ENCODE results near the gene RINT1.
"Not testable (repeated sequence)": the region's sequence is repeated elsewhere in the genome, so short reads cannot be mapped to it uniquely, and the experiment has no call there.

The RINT1 gene

GRCh38 chr7:105596866-105597265 is 64.9 kb downstream of the RINT1 start:
- in situ Hi-C loops (cut with HindIII; ENCODE audit: low sequenced_read_pairs), result no loop called here

- in situ Hi-C loops (cut with HindIII; ENCODE audit: low sequenced_read_pairs), result not testable (repeated sequence)
These were observed 67.1 kb downstream of the RINT1 start for GRCh38 chr7:105599080-105599479.

- in situ Hi-C loops (cut with HindIII; ENCODE audit: low sequenced_read_pairs), result no loop called here
These were observed 67.5 kb downstream of the RINT1 start for GRCh38 chr7:105599551-105599950.

GRCh38 chr7:105600720-105601550 is 68.9 kb downstream of the RINT1 start:
- in situ Hi-C loops (cut with HindIII; ENCODE audit: low sequenced_read_pairs), result no loop called here

- in situ Hi-C loops (cut with HindIII; ENCODE audit: low sequenced_read_pairs), result no loop called here
These were observed 70.6 kb downstream of the RINT1 start for GRCh38 chr7:105602325-105603305.

GRCh38 chr7:105610165-105610930 is 78.3 kb downstream of the RINT1 start:
- in situ Hi-C loops (cut with HindIII; ENCODE audit: low sequenced_read_pairs), result no loop called here

GRCh38 chr7:105611856-105612775 is 80.1 kb downstream of the RINT1 start:
- in situ Hi-C loops (cut with HindIII; ENCODE audit: low sequenced_read_pairs), result no loop called here

- in situ Hi-C loops (cut with HindIII; ENCODE audit: low sequenced_read_pairs), result no loop called here
These were observed 80.8 kb downstream of the RINT1 start for GRCh38 chr7:105612806-105613205.

GRCh38 chr7:105613611-105614330 is 81.8 kb downstream of the RINT1 start:
- in situ Hi-C loops (cut with HindIII; ENCODE audit: low sequenced_read_pairs), result no loop called here

- in situ Hi-C loops (cut with HindIII; ENCODE audit: low sequenced_read_pairs), result no loop called here
These were observed 82.4 kb downstream of the RINT1 start for GRCh38 chr7:105614341-105614840.

All from DLD1 (cell line).